ENCODE data around the gene SAP30. TPM values are rescaled to one million over a fixed set of nuclear protein-coding genes. Genes with fewer than 3 reads are reported as not detected.

Gene SAP30
- total RNA-seq, 1 experiment from 2014 or later, result 13.5 TPM

DNA sequence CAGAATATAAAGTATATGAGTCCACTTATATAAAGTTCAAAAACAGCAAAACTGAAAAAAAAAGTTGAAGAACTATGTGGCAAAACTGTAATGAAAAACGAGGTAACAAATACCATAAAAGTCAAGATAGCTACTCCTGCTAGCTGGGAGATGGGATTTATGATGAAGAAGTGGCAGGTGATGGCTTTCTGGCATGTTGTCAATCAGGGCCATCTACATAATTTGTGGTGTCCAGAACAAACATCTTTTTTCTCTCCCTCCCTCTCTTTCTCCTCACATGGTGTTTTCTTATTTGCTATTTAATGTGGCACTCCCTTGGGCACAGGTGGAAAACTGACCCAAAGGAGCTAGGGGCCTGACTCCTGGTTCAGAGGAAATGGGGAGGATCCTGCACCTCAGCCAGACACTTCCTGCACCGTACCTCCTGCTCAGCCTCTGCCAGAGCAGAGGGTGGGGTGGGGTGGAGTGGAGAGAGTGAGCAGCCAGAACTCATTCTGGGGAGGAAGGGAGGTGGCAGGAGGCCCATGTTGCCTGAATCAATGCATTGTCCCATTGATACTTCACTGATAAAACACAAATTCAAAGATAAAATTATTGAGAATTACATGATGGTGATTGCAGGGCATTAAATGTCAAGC is 5.3 kb upstream of the SAP30 start:
- no peaks in the 10 kb centered on the region for H3K9me3 ChIP-seq (ENCODE audit: control insufficient read depth, low read depth, low read length)
- no peak overlapping the region for H2AFZ ChIP-seq (ENCODE audit: low read length)

More for the DNA sequence above, 5.3 kb upstream of the SAP30 start:
- Histone ChIP-seq H3K27ac (ENCODE audit: insufficient read length, low read depth, low read length) (no peak overlapping the region), H2BK12ac (ENCODE audit: insufficient read length, low read depth, low read length) (no peak overlapping the region), H4K5ac (ENCODE audit: insufficient read length, low read depth, low read length) (no peak overlapping the region), H4K91ac (ENCODE audit: insufficient read length, low read depth, low read length) (no peak overlapping the region), H3K23me2 (ENCODE audit: insufficient read length, low read depth, low read length, poor library complexity, severe bottlenecking) (no peaks in the 10 kb centered on the region), H4K20me1 (ENCODE audit: control insufficient read depth, insufficient read depth, insufficient read length) (no peaks in the 10 kb centered on the region), H3K4me1 (ENCODE audit: insufficient read depth, low read length) (no peaks in the 10 kb centered on the region), H3K56ac (ENCODE audit: insufficient read length, low read depth, low read length) (no peak overlapping the region), H3K9ac (ENCODE audit: extremely low read depth, insufficient read length, low read length) (no peak overlapping the region), H3K23ac (ENCODE audit: insufficient read length, low read depth, low read length) (no peak overlapping the region), H3K79me2 (ENCODE audit: insufficient read depth, low read length) (no peaks in the 10 kb centered on the region), H3K4ac (ENCODE audit: low read depth, low read length) (no peak overlapping the region), H4K8ac (replicated peaks; ENCODE audit: insufficient read length, low read depth, low read length) (no peak overlapping the region), H3K4me2 (ENCODE audit: insufficient read depth, insufficient read length, low read length) (no peak overlapping the region), H2BK20ac (ENCODE audit: low read depth, low read length, poor library complexity, severe bottlenecking) (no peak overlapping the region), H2BK5ac (ENCODE audit: insufficient read length, low read length) (no peak overlapping the region), H2BK15ac (ENCODE audit: low read depth, low read length) (no peak overlapping the region), H3K79me1 (ENCODE audit: insufficient read depth, low read depth, low read length, poor library complexity, severe bottlenecking) (no peaks in the 10 kb centered on the region), H3T11ph (ENCODE audit: low read length) (no peak overlapping the region), H3K14ac (ENCODE audit: insufficient read depth, low read length) (no peak overlapping the region), H3K18ac (ENCODE audit: insufficient read length, low read depth, low read length) (no peak overlapping the region), H2BK120ac (ENCODE audit: low read depth, low read length, poor library complexity, severe bottlenecking) (no peak overlapping the region), H2AK5ac (ENCODE audit: insufficient read length, low read length) (no peak overlapping the region), H3K27me3 (ENCODE audit: insufficient read depth, low read length) (no peaks in the 10 kb centered on the region)
- Mint-ChIP-seq H3K4me3 (no peak overlapping the region), H3K9me3 (no peaks in the 10 kb centered on the region), H3K4me1 (peaks cover 10 to 11% of the 10 kb centered on the region in 2 experiments; a peak in 3 of 4 replicates), H3K27ac (no peak overlapping the region), H3K27me3 (ENCODE audit: low read depth) (no peaks in the 10 kb centered on the region), H3K36me3 (ENCODE audit: insufficient read depth in 1 of 3, low read depth in 3 of 3) (no peaks in the 10 kb centered on the region)
- DNase-seq, result no peak
- no CpG with 5 or more reads among the region's 2 CpGs for WGBS (ENCODE audit: extremely low coverage, insufficient read length, low lambda C conversion rate)
- TF ChIP-seq, protein P1, sequence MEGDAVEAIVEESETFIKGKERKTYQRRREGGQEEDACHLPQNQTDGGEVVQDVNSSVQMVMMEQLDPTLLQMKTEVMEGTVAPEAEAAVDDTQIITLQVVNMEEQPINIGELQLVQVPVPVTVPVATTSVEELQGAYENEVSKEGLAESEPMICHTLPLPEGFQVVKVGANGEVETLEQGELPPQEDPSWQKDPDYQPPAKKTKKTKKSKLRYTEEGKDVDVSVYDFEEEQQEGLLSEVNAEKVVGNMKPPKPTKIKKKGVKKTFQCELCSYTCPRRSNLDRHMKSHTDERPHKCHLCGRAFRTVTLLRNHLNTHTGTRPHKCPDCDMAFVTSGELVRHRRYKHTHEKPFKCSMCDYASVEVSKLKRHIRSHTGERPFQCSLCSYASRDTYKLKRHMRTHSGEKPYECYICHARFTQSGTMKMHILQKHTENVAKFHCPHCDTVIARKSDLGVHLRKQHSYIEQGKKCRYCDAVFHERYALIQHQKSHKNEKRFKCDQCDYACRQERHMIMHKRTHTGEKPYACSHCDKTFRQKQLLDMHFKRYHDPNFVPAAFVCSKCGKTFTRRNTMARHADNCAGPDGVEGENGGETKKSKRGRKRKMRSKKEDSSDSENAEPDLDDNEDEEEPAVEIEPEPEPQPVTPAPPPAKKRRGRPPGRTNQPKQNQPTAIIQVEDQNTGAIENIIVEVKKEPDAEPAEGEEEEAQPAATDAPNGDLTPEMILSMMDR (conservative IDR thresholded peaks at IDR 0.05), result no peak
